IMR-90 (cell line): ENCODE measurements around the gene CSRP1. TPM values are rescaled to one million over a fixed set of nuclear protein-coding genes. Genes with fewer than 3 reads are reported as not detected.

Experiments used
- ATAC-seq: fragments of 200-7000 bp; cut with Tn5 transposase; 2 replicates; pipeline ENCODE4 v1.9.1; 2020; ENCODE audit warnings: low read depth, mild to moderate bottlenecking, moderate library complexity
- BruUV-seq: library from RNA; stranded (reverse); fragments of 400-500 nt; replicated peaks from 2 replicates; lab custom pipeline; 2021; lab: Mats Ljungman, UMichigan
- CTCF ChIA-PET: fragments of 300-600 bp; formaldehyde crosslinking; extraction: SDS; loops from one replicate; lab custom pipeline; 2021; ENCODE audit warnings: antibody characterized with exemption; lab: Yijun Ruan, JAX
- POLR2A ChIA-PET: fragments of 300-600 bp; sonication (Branson Sonifier 250); formaldehyde crosslinking; loops from one replicate; lab custom pipeline; 2022; ENCODE audit warnings: antibody characterized with exemption; ENCODE audit not compliant: unreplicated experiment; lab: Charles Lee
- DNase-seq: peaks from one replicate; pipeline ENCODE4 v3.0.0; 2013
- H2AFZ ChIP-seq: replicated peaks from 2 replicates; pipeline ENCODE3; 2013; ENCODE audit warnings: low read length, mild to moderate bottlenecking; ENCODE audit not compliant: poor library complexity
- H2AK5ac ChIP-seq: 2 replicates; pipeline ENCODE4 v1.6.1; 2013; ENCODE audit warnings: low read depth, low read length, inconsistent platforms
- H2AK9ac ChIP-seq: replicated peaks from 2 replicates; pipeline ENCODE3; 2013; ENCODE audit warnings: mild to moderate bottlenecking, low read depth, low read length, moderate library complexity; ENCODE audit not compliant: poor library complexity
- H2BK120ac ChIP-seq: 2 replicates; pipeline ENCODE4 v1.6.1; 2013; ENCODE audit warnings: low read depth, low read length, inconsistent platforms
- H2BK15ac ChIP-seq: 3 replicates; pipeline ENCODE4 v1.6.1; 2013; ENCODE audit warnings: low read depth, low read length, inconsistent platforms
- H2BK20ac ChIP-seq: 2 replicates; pipeline ENCODE4 v1.6.1; 2013; ENCODE audit warnings: low read depth, mild to moderate bottlenecking, inconsistent platforms, low read length, moderate library complexity
- H2BK5ac ChIP-seq: 2 replicates; pipeline ENCODE4 v1.6.1; 2013; ENCODE audit warnings: mild to moderate bottlenecking, low read depth, low read length, inconsistent platforms; ENCODE audit not compliant: poor library complexity, severe bottlenecking
- H3K14ac ChIP-seq: replicated peaks from 2 replicates; pipeline ENCODE4 v1.6.1; 2013; ENCODE audit warnings: low read depth, low read length, inconsistent platforms
- H3K18ac ChIP-seq: 2 replicates; pipeline ENCODE4 v1.6.1; 2013; ENCODE audit warnings: low read depth, low read length, control low read depth
- H3K23ac ChIP-seq: 2 replicates; pipeline ENCODE4 v1.6.1; 2013; ENCODE audit warnings: low read depth, low read length, inconsistent platforms
- H3K27ac ChIP-seq: 2 replicates; pipeline ENCODE4 v1.5.1; 2013; ENCODE audit warnings: mild to moderate bottlenecking, control low read depth, low read length; ENCODE audit not compliant: insufficient read depth
- H3K27me3 ChIP-seq: 2 replicates; pipeline ENCODE4 v1.6.1; 2013; ENCODE audit warnings: low read length; ENCODE audit not compliant: control insufficient read depth, insufficient read depth
- H3K36me3 ChIP-seq: 2 replicates; pipeline ENCODE4 v1.6.1; 2013; ENCODE audit warnings: low read length, mixed read lengths; ENCODE audit not compliant: control insufficient read depth, insufficient read depth
- H3K4ac ChIP-seq: 2 replicates; pipeline ENCODE4 v1.6.1; 2013; ENCODE audit warnings: low read depth, low read length, inconsistent platforms
- H3K4me1 ChIP-seq: 2 replicates; pipeline ENCODE4 v1.6.1; 2013; ENCODE audit warnings: low read length, mixed read lengths; ENCODE audit not compliant: control insufficient read depth, insufficient read depth
- H3K4me2 ChIP-seq: 2 replicates; pipeline ENCODE4 v1.6.1; 2013; ENCODE audit warnings: low read depth, mild to moderate bottlenecking, control low read depth, low read length, moderate library complexity
- H3K4me3 ChIP-seq: 2 replicates; pipeline ENCODE4 v1.5.1; 2013; ENCODE audit warnings: low read depth, mild to moderate bottlenecking, control low read depth, low read length, moderate library complexity; ENCODE audit not compliant: insufficient read depth
- H3K56ac ChIP-seq: 2 replicates; pipeline ENCODE4 v1.6.1; 2013; ENCODE audit warnings: low read length, inconsistent platforms; ENCODE audit not compliant: insufficient read depth; ENCODE audit errors: extremely low read depth
- H3K79me1 ChIP-seq, 2 experiments: 2 replicates each; pipeline ENCODE4 v1.6.1; 2013; ENCODE audit warnings: low read length in 2 of 2, inconsistent platforms in 1 of 2, low read depth in 1 of 2
- H3K9ac ChIP-seq: 2 replicates; pipeline ENCODE4 v1.6.1; 2013; ENCODE audit warnings: low read depth, low read length, control low read depth
- H3K9me1 ChIP-seq: 2 replicates; pipeline ENCODE4 v1.6.1; 2013; ENCODE audit warnings: low read length, inconsistent platforms; ENCODE audit not compliant: insufficient read depth
- H3K9me3 ChIP-seq: 2 replicates; pipeline ENCODE4 v1.6.1; 2013; ENCODE audit warnings: low read length; ENCODE audit not compliant: control insufficient read depth, insufficient read depth
- H4K20me1 ChIP-seq: 2 replicates; pipeline ENCODE4 v1.6.1; 2013; ENCODE audit warnings: low read length, inconsistent platforms; ENCODE audit not compliant: insufficient read depth
- H4K5ac ChIP-seq: 2 replicates; pipeline ENCODE4 v1.6.1; 2013; ENCODE audit warnings: mild to moderate bottlenecking, low read depth, low read length, control low read depth
- H4K8ac ChIP-seq, 2 experiments: 2 replicates each; pipeline ENCODE4 v1.6.1; 2013; ENCODE audit warnings: low read depth in 2 of 2, low read length in 2 of 2, control low read depth in 1 of 2, inconsistent platforms in 1 of 2
- H4K91ac ChIP-seq: 2 replicates; pipeline ENCODE4 v1.6.1; 2013; ENCODE audit warnings: low read depth, low read length, inconsistent platforms; ENCODE audit not compliant: insufficient read depth
- POLR2A ChIP-seq: IDR thresholded peaks from 2 replicates; pipeline ENCODE4 v1.6.1; 2012; ENCODE audit warnings: mild to moderate bottlenecking, low read depth, low read length
- RCOR1 ChIP-seq: IDR thresholded peaks from 2 replicates; pipeline ENCODE4 v1.6.1; 2012; ENCODE audit warnings: mild to moderate bottlenecking, low read length, improper control_type of control experiment; ENCODE audit not compliant: insufficient replicate concordance
- WGBS, 2 experiments: methylation state at CpG; one replicate each; pipeline versions ENCODE4 v1.1.5 to v1.1.7; 2013; ENCODE audit warnings: missing lambda C conversion rate in 2 of 2; ENCODE audit not compliant: insufficient read length in 1 of 2; ENCODE audit errors: extremely low coverage in 2 of 2; 5-methylcytosine and 5-hydroxymethylcytosine counted together
- dilution Hi-C: fragments of 300-500 bp; cut with HindIII; formaldehyde crosslinking; loops from one replicate; pipeline ENCODE4 v1.14.3; 2018; ENCODE audit warnings: low sequenced_read_pairs; ENCODE audit not compliant: unreplicated experiment
- in situ Hi-C: fragments of 300-500 bp; cut with MboI; formaldehyde crosslinking; loops from 3 replicates; pipeline ENCODE4 v1.14.3; 2019; ENCODE audit warnings: low sequenced_read_pairs, inconsistent platforms, mixed read lengths
- intact Hi-C: fragments of 100-400 bp; cut with micrococcal nuclease; formaldehyde crosslinking; loops from 2 replicates; pipeline ENCODE4 v1.10.0; 2022
- polyA plus RNA-seq, 3 experiments: library from polyadenylated mRNA; depleted of rRNA; stranded (reverse); fragments of >200 nt; gene quantifications; 2 replicates each; pipeline ENCODE4 v1.2.3, GENCODE V29; 2012; ENCODE audit warnings: low replicate concordance in 1 of 3
- total RNA-seq: library from RNA; depleted of rRNA; stranded (reverse); fragments of >200 nt; gene quantifications from 2 replicates; pipeline ENCODE4 v1.2.3, GENCODE V29; 2012

The CSRP1 gene
- total and polyA plus RNA-seq, 2 of the 4 experiments (the other 2 are of a cell fraction): 1,037 to 1,498 TPM

GRCh38 chr1:201481004-201481380, 25.9 kb downstream of the CSRP1 start:
- Histone ChIP-seq H3K4ac (no peak overlapping the region; the same call in 1 of the 2 replicates), H2BK5ac (no peak overlapping the region), H3K56ac (no peak overlapping the region), H2AFZ (peak overlapping the region; percentile 13), H4K8ac (no peak overlapping the region), H3K9ac (no peak overlapping the region), H3K9me3 (no peaks in the 10 kb centered on the region), H3K79me1 (peaks cover 13 to 22% of the 10 kb centered on the region in 2 experiments; a peak in 3 of 4 replicates), H2BK15ac (no peak overlapping the region), H3K23ac (no peak overlapping the region), H2BK20ac (no peak overlapping the region), H3K27me3 (no peaks in the 10 kb centered on the region), H3K27ac (no peak overlapping the region), H3K9me1 (0 out of 2 replicates have a peak, but pooled peaks cover 1% of the 10 kb centered on the region), H4K20me1 (peaks cover 19% of the 10 kb centered on the region), H2AK5ac (0 out of 2 replicates have a peak overlapping the region, but pooled peaks have one; percentile 17), H4K91ac (no peak overlapping the region), H3K4me3 (no peak overlapping the region), H3K4me1 (peaks cover 14% of the 10 kb centered on the region), H3K36me3 (peaks cover 34% of the 10 kb centered on the region), H3K4me2 (no peak overlapping the region), H2BK120ac (no peak overlapping the region), H3K14ac (no peak overlapping the region), H3K18ac (no peak overlapping the region), H4K5ac (no peak overlapping the region), H2AK9ac (peak overlapping the region; percentile 5)
- ChIA-PET CTCF (interaction anchor here (0.5 to 6.0 kb wide), 8 partner anchors 9 to 45 kb away, joined by 3 to 103 read pairs (median 8); partner anchors contain the start of gene PHLDA3), POLR2A (interaction anchor here (0.6 to 1.4 kb wide), 3 partner anchors 12 to 1446 kb away, joined by 3 to 7 read pairs (median 3); partner anchors contain the start of genes KLHL12 and PHLDA3)
- 17% methylated on average over 4 of the region's 17 CpGs; no CpG with 5 or more reads in 1 of the 2 experiments for WGBS, 2 experiments
- in situ Hi-C loops: no loop called here
- DNase-seq (no peak), ATAC-seq (no peak)
- no TSS peak for BruUV-seq
- TF ChIP-seq POLR2A: no peak; the same call in 1 of the 2 replicates
- no peak for TF ChIP-seq RCOR1
- dilution Hi-C loops: no loop called here
- intact Hi-C loops: loop anchor here (5.0 kb wide), 1 partner anchor 44 kb away; no protein-coding TSS in a partner anchor
